Pons (tissue), 1 donor: Measurements from ENCODE around the gene CAMSAP1.

Experiments used
- DNase-seq: peaks from one replicate; pipeline ENCODE4 v3.0.0-alpha.2; 2016; ENCODE audit warnings: low spot score

Gene CAMSAP1

GRCh38 chr9:135883410-135884089 is 23.8 kb downstream of the CAMSAP1 start:
- no peak for DNase-seq

DNA sequence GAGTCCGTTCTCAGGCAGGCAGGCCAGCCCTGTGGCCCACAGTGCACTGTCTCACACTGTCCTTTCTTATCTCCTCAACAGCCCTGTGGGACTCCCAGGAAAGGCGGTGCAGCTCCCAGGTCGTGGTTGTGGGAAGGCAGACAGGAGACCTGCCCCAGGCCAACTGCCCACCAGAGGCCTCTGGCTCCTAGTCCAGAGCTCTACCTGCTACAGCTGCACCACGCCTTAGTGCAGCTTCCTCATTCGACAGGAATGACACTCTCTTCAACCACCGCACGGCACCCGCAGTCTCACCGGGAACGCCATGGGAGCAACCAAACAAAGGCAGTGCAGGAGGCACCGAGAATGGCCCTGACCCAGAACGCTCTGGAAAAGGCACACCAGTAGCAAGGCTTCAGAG is 25.3 kb downstream of the CAMSAP1 start:
- DNase-seq = no peak

DNA sequence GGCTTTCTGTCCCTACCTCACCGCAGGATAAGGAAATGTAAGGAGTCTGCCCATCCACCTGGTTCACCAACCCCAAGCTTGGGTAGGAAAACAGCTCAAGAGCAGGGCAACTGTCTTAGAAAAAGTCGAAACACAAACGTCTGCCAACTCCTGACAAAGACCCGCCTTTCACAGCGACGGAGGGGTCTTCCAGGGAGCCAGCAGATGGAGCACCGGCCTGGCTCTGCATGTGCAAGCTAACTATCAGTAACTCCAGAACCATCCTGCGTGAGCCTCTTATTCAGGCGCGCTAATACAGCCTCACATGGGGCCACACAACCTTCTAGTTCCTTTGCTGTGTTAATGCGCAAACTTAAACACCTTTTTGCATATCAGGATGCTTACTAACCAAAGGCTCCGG is 26.9 kb downstream of the CAMSAP1 start:
- no peak for DNase-seq

DNA sequence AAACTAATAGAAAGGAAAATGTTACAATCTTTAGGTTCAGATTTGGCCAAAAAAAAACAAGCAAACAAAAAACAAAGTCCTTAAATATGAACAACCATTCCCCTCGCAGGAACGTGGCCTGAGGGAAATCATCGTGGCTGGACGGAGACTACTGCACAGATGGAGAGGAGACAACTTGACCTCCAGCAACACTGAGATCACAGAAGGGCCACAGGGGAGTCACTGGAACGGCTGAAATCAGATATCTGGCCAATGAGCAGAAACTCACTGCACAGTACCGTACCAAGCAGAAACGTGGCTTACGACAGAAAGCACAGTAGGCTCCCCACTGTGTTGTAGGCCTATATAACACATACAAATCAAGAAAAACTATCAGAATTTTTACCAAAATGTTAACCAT is 27.7 kb downstream of the CAMSAP1 start:
- DNase-seq = no peak

DNA sequence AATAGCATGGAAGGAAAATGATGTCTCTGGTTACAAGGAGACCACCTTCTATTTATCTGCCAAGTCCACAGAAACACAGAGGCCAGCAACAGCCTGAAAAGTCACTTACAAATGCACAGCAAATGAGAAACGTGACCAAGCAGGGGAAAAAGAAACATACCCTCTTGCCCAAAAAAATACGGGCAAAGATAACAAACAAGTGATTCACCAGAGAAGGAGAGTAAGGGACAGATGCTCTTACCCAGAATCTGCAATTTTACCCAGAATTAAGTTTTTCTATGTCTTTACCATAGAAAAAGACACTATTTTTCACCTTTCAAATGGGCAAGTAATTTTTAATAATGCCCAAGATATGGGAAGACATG is 28.1 kb downstream of the CAMSAP1 start:
- DNase-seq = no peak

DNA sequence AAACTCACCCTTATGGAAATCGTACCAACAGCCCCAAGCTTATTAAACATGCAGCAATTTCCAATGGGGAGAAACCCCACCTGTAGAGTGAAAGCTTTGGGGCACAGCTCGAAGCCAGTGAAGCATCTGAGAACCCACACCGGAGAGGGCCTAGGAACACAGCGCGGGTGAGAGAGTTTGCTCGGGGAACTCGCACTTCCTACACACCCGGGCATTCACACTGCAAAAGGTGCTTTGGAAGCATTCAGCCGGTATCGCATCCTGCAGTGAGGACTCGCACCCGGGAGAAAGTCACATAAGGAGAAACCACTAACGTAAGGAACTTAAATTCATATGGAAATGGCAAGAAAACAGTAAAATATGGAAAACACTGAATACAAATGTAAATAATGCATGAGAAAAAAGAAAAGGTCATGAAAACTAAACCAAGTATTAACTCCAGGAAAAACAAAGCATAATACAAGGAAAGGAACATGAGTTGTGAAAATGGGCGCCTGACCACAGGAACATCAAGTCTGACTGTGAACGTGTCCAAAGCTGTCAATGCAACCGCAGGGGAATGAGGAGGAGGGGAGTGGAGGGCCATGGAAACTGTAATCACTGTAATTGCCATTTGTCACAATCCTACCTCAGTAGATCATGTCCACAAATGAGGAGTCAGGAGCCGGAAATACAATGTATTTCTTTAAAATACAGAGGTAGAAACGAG is 28.7 kb downstream of the CAMSAP1 start:
- no peak for DNase-seq

DNA sequence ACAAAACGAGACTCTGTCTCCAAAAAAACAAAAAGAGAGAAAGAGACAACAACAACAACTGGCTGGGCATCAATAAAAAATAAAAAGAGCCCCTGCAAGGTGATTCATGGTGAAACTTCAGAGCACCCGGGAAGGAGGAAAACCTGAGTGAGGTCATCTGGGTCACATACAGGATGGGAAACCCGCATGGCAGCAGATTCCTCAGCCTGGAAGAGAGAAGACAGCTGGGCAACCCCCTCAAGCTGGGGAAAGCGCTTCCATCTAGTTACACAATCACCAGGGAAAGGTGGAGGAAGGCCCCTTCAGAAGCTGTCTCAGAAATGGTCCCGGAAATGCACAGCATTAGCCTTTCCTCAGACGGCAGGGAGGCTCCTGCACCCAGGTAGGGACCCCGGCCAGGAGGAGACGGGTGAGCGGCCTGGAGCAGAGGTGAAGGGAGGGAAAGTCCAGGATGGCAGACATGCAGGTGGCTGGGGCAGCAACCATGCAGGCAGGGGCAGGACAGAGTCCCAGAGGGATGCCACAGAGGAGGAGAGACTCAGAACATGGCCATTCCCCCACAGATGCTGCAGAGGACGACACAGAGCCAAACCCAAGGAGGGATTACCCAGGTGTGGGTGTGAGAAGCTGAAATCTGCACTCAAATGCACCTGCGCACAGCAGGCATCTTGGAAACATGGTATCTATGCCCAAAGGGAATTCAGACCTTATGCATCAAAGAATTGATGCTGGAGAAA is 29.4 kb downstream of the CAMSAP1 start:
- DNase-seq = no peak

GRCh38 chr9:135876936-135877335 is 30.4 kb downstream of the CAMSAP1 start:
- DNase-seq = no peak

- DNase-seq = no peak
These were observed 32.5 kb downstream of the CAMSAP1 start for GRCh38 chr9:135874859-135875258.

DNA sequence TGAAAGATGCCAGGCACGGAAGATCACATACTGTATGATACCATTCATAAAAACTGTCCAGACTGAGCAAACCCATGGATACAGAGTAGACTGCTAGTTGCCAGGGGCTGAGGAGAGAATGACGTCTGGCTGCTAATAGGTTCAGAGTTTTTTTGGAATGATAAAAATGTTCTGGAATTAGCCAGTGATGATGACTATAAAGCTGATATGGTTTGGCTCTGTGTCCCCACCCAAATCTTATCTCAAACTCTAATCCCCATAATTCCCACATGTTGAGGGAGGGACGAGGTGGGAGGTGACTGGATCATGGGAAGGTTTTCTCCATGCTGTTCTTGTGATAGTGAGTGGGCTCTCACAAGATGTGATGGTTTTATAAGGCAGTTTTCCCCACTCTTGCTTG is 37.4 kb downstream of the CAMSAP1 start:
- no peak for DNase-seq

- DNase-seq = no peak
These were observed 41.8 kb downstream of the CAMSAP1 start for GRCh38 chr9:135865531-135865930.

DNA sequence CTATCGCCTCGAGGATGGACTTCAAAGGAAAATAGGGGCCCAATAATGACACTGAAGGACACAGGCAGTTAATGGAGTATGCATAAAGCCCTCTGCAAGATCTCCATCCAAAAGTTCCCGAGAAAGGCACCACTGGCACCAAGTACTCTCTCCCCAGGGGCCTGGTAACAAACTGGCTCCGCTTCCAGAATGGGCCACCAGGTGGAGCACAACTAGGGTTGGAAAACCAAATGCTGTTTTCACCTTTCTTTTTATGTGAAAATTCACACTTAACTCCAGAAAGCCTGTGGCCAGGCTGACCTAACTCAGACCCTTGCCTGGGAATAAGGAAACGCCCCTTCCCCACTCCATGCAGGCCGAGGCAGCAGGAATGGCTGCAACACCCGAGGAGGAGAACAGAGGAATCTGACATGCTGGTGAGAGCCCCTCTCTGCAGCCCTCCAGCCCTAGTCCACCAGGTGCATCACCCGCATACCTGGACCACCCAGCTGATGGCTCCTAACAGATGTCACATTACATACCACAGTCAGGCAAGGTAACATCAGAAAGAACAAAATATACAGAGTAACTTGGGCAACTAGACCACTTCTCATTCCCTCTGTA is 42.8 kb downstream of the CAMSAP1 start:
- DNase-seq = peak; percentile 61

DNA sequence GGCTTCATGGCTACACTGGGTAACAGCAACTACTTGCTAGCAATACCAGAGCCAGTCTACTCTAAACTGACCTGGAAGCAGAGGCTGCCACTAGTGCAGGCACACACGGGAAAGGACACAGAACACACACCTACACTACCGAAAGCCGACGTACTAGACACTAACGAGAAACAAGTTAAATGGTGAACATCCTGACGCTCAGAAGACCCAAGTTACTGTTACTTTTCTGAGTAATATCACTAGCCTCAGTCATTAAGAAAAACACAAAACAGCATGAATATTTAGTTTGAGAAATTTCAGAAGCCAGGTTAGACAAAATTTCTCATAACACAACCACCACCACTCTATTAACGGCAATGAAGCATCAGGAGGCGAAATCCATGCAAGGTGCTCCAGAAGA is 44.5 kb downstream of the CAMSAP1 start:
- DNase-seq = no peak

- peak; percentile 53 for DNase-seq
These were observed 48.7 kb downstream of the CAMSAP1 start for GRCh38 chr9:135858491-135859185.

DNA sequence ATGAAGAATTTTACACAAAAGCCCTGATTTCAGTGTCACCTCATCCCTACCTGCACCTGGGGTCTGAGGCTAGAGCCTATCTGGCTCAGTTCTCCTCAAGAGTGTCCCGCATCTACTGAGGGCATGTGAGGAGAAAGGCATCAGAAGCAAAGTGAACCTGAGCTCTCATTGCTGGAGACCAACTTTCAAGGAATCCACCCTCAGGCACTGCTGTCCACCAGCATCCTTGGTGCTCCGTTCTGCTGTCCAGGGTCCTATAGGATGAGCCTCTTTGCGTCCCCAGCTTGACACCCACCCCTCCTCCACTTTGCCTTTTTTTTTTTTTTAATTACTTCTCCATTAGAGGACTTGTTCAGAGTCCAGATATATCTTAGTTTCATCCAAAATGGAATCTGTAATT is 49.5 kb downstream of the CAMSAP1 start:
- DNase-seq = no peak

DNA sequence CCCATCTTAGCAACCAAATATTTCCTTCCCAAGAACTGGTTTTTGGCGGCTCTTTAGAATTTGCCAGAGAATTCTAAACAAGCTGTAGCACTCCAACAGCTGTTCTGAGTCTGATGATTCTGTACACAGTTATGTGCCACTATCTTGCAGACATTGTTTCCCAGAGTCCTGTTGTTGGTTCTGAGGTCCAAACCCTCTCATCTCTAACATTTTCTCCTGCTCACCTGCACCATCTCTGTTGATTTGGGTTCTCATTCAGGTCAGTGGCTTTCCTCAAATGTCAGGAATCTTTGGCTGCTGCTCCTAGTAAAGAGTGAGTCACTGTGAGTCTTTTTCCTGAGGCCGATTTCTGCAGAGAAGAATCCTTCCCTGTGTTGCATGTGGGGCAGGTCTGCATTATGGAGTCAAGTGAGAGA is 50.0 kb downstream of the CAMSAP1 start:
- DNase-seq = no peak

DNA sequence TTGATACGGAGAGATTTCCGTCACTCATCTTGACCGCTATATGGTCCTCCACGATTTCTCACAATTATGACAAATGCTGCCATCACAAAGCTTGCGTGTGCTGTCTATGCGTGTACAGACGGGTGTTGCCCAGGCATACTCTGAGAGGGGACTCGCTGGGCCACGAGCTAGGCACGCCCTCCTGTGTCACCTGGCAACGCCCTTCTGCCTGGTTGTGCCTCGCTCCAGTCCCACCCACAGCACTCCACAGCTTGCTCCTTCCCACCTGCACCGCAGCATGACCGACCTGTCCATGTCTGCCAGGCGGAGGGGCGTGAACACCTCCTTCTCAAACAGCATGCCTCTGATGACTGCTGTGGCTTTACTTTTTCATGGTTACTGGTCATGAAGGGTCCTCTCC is 55.6 kb downstream of the CAMSAP1 start:
- DNase-seq = no peak

DNA sequence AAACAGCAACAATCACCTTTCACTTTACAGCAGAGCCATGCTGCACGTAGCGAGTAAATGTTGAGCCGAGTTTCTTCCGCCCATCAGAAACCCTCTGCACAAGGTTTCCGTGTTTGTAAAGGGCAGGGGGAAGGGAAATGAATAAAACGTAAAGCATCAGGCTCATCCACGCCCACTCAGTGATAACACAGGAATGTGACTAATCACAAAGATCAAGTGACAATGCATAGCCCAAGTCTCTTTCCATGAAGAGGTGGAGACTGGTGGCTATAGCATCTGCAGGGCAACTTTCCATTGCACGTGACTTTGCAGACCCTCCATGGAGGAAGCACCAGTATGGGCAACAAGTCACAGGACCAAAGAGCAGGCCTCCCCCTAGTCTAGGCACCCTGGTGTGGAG is 56.6 kb downstream of the CAMSAP1 start:
- DNase-seq = no peak

DNA sequence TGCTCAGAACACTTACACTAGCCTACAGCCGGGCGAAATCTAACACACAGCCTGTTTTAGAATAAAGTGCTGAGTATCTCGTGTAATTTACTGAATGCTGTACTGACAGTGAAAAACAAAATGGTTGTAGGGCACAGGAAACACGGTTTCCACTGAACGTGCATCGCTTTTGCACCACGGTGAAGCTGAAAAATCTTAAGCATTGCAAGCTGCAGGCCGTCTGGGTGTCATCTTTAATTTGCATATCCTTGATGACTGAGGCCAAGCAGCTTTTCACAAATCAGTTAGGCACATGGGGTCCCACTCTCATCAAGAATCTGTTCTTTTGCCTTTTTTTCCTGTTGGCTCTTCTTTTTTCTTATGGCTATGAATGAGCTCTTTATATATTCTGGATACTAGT is 58.2 kb downstream of the CAMSAP1 start:
- DNase-seq = no peak

- DNase-seq = no peak
These were observed 58.9 kb downstream of the CAMSAP1 start for GRCh38 chr9:135848341-135849047.

DNA sequence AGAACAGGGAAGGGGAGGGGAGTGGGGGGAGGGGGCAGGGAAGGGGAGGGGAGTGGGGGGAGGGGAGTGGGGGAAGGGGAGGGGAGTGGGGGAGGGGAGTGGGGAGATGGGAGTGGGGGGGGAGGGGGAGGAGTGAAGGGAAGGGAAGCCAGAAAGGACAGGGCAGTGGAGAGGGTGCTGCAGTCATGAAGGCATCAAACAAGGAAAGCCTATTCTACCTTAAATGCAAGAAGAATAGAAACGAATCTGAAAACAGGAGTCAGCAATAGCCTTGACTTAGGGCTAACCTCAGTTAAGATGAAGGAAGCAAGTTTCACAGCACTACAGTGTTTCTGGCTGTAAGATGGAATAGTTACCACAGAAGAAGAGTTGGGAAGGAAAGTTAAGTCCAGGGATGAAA is 59.5 kb downstream of the CAMSAP1 start:
- DNase-seq = no peak

- DNase-seq = no peak
These were observed 66.8 kb downstream of the CAMSAP1 start for GRCh38 chr9:135840539-135840938.
